CD4-positive, alpha-beta T cell treated with Interleukin-15 for 1 hour (primary cell): ENCODE measurements around the gene CDR2.
"Not testable (repeated sequence)": the region's sequence is repeated elsewhere in the genome, so short reads cannot be mapped to it uniquely, and the experiment has no call there.

Source experiments
- DNase-seq: peaks from one replicate; pipeline ENCODE4 v3.0.0-alpha.2; 2020

CDR2 gene

GRCh38 chr16:22375117-22375962, 921 bp upstream of the CDR2 start:
- no peak for DNase-seq

GRCh38 chr16:22373662-22374310, 633 bp downstream of the CDR2 start:
- peak; percentile 20 for DNase-seq

- no peak for DNase-seq
Measured at GRCh38 chr16:22372882-22373661, 1.3 kb downstream of the CDR2 start.

- DNase-seq = no peak
Measured at GRCh38 chr16:22370038-22370820, 4.2 kb downstream of the CDR2 start.

GRCh38 chr16:22369221-22369811, 5.1 kb downstream of the CDR2 start:
- no peak for DNase-seq

- not testable (repeated sequence) for DNase-seq
Measured at GRCh38 chr16:22368200-22368826, 6.1 kb downstream of the CDR2 start.

- no peak for DNase-seq
Measured at GRCh38 chr16:22366889-22367288, 7.5 kb downstream of the CDR2 start.

GRCh38 chr16:22366371-22366770, 8.0 kb downstream of the CDR2 start:
- DNase-seq = no peak

- DNase-seq = no peak
Measured at GRCh38 chr16:22364241-22364640, 10.2 kb downstream of the CDR2 start.

GRCh38 chr16:22360963-22361659, 13.3 kb downstream of the CDR2 start:
- DNase-seq = no peak

- DNase-seq = no peak
Measured at GRCh38 chr16:22359679-22360078, 14.7 kb downstream of the CDR2 start.

- no peak for DNase-seq
Measured at GRCh38 chr16:22358000-22358399, 16.4 kb downstream of the CDR2 start.

- DNase-seq = no peak
Measured at GRCh38 chr16:22357635-22357971, 16.8 kb downstream of the CDR2 start.

GRCh38 chr16:22356930-22357634, 17.3 kb downstream of the CDR2 start:
- DNase-seq = no peak

GRCh38 chr16:22355487-22355908, 18.9 kb downstream of the CDR2 start:
- no peak for DNase-seq

- DNase-seq = no peak
Measured at GRCh38 chr16:22353933-22354541, 20.4 kb downstream of the CDR2 start.

GRCh38 chr16:22353191-22353919, 21.1 kb downstream of the CDR2 start:
- DNase-seq = no peak

- DNase-seq = no peak
Measured at GRCh38 chr16:22352723-22353122, 21.7 kb downstream of the CDR2 start.

GRCh38 chr16:22352140-22352539, 22.3 kb downstream of the CDR2 start:
- DNase-seq = no peak
